Stomach smooth muscle (tissue), 2 donors: Measurements from ENCODE around the gene LIMK2.

Source experiments
- H3K27ac ChIP-seq: one replicate; pipeline ENCODE4 v1.7.0; 2013; ENCODE audit warnings: mild to moderate bottlenecking, low read length, inconsistent platforms
- H3K27me3 ChIP-seq, 2 donors: one replicate each; pipeline ENCODE4 v1.7.0; 2013; ENCODE audit warnings: low read length in 2 of 2; ENCODE audit not compliant: insufficient read depth in 2 of 2, control insufficient read depth in 1 of 2
- H3K36me3 ChIP-seq, 2 donors: one replicate each; pipeline ENCODE4 v1.7.0; 2013; ENCODE audit warnings: low read length in 2 of 2; ENCODE audit not compliant: control insufficient read depth in 2 of 2, insufficient read depth in 2 of 2
- H3K4me1 ChIP-seq: one replicate; pipeline ENCODE4 v1.7.0; 2013; ENCODE audit warnings: low read length; ENCODE audit not compliant: control insufficient read depth, insufficient read depth
- H3K4me3 ChIP-seq, 2 donors: one replicate each; pipeline ENCODE4 v1.7.0; 2013; ENCODE audit warnings: low read length in 2 of 2
- H3K9ac ChIP-seq, 2 donors: one replicate each; pipeline ENCODE4 v1.7.0; 2013; ENCODE audit warnings: low read length in 2 of 2, mild to moderate bottlenecking in 1 of 2
- H3K9me3 ChIP-seq, 2 donors: one replicate each; pipeline ENCODE4 v1.7.0; 2013; ENCODE audit warnings: low read length in 2 of 2; ENCODE audit not compliant: control insufficient read depth in 2 of 2
- donor health status: healthy.
- donor health status: Pancreatic carcinoma.

Gene LIMK2

GRCh38 chr22:31259798-31260473 lies 47.8 kb downstream of the LIMK2 start:
- Histone ChIP-seq H3K9me3 (no peaks in the 10 kb centered on the region), H3K4me1 (peaks cover 4% of the 10 kb centered on the region), H3K27ac (no peak overlapping the region), H3K9ac (no peak overlapping the region), H3K36me3 (peaks cover 20 to 30% of the 10 kb centered on the region in 2 donors), H3K4me3 (no peak overlapping the region), H3K27me3 (no peaks in the 10 kb centered on the region)

GRCh38 chr22:31260474-31260856 lies 48.4 kb downstream of the LIMK2 start:
- Histone ChIP-seq H3K36me3 (peaks cover 20 to 30% of the 10 kb centered on the region in 2 donors), H3K4me3 (no peak overlapping the region), H3K27ac (no peak overlapping the region), H3K9me3 (no peaks in the 10 kb centered on the region), H3K9ac (no peak overlapping the region), H3K27me3 (no peaks in the 10 kb centered on the region), H3K4me1 (peaks cover 4% of the 10 kb centered on the region)

- no peak overlapping the region for H3K27ac ChIP-seq
- H3K9ac ChIP-seq: no peak overlapping the region
- H3K36me3 ChIP-seq: peaks cover 33 to 44% of the 10 kb centered on the region in 2 donors
- H3K27me3 ChIP-seq: no peaks in the 10 kb centered on the region
- peaks cover 4% of the 10 kb centered on the region for H3K4me1 ChIP-seq
- H3K9me3 ChIP-seq: no peaks in the 10 kb centered on the region
- no peak overlapping the region for H3K4me3 ChIP-seq
Observed at GRCh38 chr22:31262312-31263133, 50.4 kb downstream of the LIMK2 start.

GRCh38 chr22:31263896-31264640 lies 52.0 kb downstream of the LIMK2 start:
- no peak overlapping the region for H3K27ac ChIP-seq
- peaks cover 30 to 52% of the 10 kb centered on the region in 2 donors for H3K36me3 ChIP-seq
- no peak overlapping the region for H3K9ac ChIP-seq
- H3K27me3 ChIP-seq: no peaks in the 10 kb centered on the region
- no peak overlapping the region for H3K4me3 ChIP-seq
- peaks cover 4% of the 10 kb centered on the region for H3K4me1 ChIP-seq
- no peaks in the 10 kb centered on the region for H3K9me3 ChIP-seq

- Histone ChIP-seq H3K27ac (no peak overlapping the region), H3K4me1 (peaks cover 6% of the 10 kb centered on the region), H3K27me3 (no peaks in the 10 kb centered on the region), H3K36me3 (peaks cover 19 to 50% of the 10 kb centered on the region in 2 donors), H3K9ac (no peak overlapping the region), H3K4me3 (no peak overlapping the region), H3K9me3 (no peaks in the 10 kb centered on the region)
Observed at GRCh38 chr22:31268281-31268680, 56.2 kb downstream of the LIMK2 start.

GRCh38 chr22:31269892-31270579 lies 57.9 kb downstream of the LIMK2 start:
- no peak overlapping the region for H3K9ac ChIP-seq
- no peaks in the 10 kb centered on the region for H3K27me3 ChIP-seq
- H3K9me3 ChIP-seq: no peaks in the 10 kb centered on the region
- H3K27ac ChIP-seq: no peak overlapping the region
- H3K36me3 ChIP-seq: peaks cover 24 to 56% of the 10 kb centered on the region in 2 donors
- H3K4me3 ChIP-seq: no peak overlapping the region
- H3K4me1 ChIP-seq: peaks cover 6% of the 10 kb centered on the region

GRCh38 chr22:31271026-31271425 lies 58.9 kb downstream of the LIMK2 start:
- no peak overlapping the region for H3K27ac ChIP-seq

GRCh38 chr22:31271485-31271884 lies 59.4 kb downstream of the LIMK2 start:
- H3K27me3 ChIP-seq: no peaks in the 10 kb centered on the region
- no peak overlapping the region for H3K4me3 ChIP-seq
- H3K27ac ChIP-seq: no peak overlapping the region
- no peaks in the 10 kb centered on the region for H3K9me3 ChIP-seq
- peaks cover 21 to 55% of the 10 kb centered on the region in 2 donors for H3K36me3 ChIP-seq
- H3K9ac ChIP-seq: no peak overlapping the region
- peaks cover 6% of the 10 kb centered on the region for H3K4me1 ChIP-seq

More at GRCh38 chr22:31271026-31271425, 58.9 kb downstream of the LIMK2 start:
- H3K36me3 ChIP-seq: peaks cover 25 to 57% of the 10 kb centered on the region in 2 donors
- no peaks in the 10 kb centered on the region for H3K9me3 ChIP-seq
- H3K27me3 ChIP-seq: no peaks in the 10 kb centered on the region
- no peak overlapping the region for H3K9ac ChIP-seq
- no peak overlapping the region for H3K4me3 ChIP-seq
- H3K4me1 ChIP-seq: peaks cover 6% of the 10 kb centered on the region

GRCh38 chr22:31272522-31273446 lies 60.7 kb downstream of the LIMK2 start:
- no peak overlapping the region for H3K27ac ChIP-seq

More at GRCh38 chr22:31272522-31273446, 60.7 kb downstream of the LIMK2 start:
- Histone ChIP-seq H3K4me3 (no peak overlapping the region), H3K4me1 (peaks cover 6% of the 10 kb centered on the region), H3K9me3 (no peaks in the 10 kb centered on the region), H3K9ac (no peak overlapping the region), H3K36me3 (peaks cover 12 to 46% of the 10 kb centered on the region in 2 donors), H3K27me3 (no peaks in the 10 kb centered on the region)
